Prostate gland (tissue), 2 donors: ENCODE data around the gene SLC16A11. TPM values are rescaled to one million over a fixed set of nuclear protein-coding genes. Genes with fewer than 3 reads are reported as not detected.
"Not testable (repeated sequence)": the region's sequence is repeated elsewhere in the genome, so short reads cannot be mapped to it uniquely, and the experiment has no call there.

ENCODE experiments used
- DNase-seq: peaks from one replicate; pipeline ENCODE4 v3.0.0-alpha.2; 2019; ENCODE audit warnings: low spot score
- H3K27ac ChIP-seq, 2 donors: fragments of 200-600 bp; sonication (generic); 2 replicates each; pipeline ENCODE4 v1.5.1; 2017 to 2019
- H3K27me3 ChIP-seq: fragments of 200-600 bp; sonication (generic); replicated peaks from 2 replicates; pipeline ENCODE4 v1.5.1; 2019; ENCODE audit not compliant: insufficient read depth
- H3K36me3 ChIP-seq, 2 donors: fragments of 200-600 bp; sonication (generic); 1 replicate in 1 of 2; 2 replicates in 1 of 2; pipeline versions ENCODE4 v1.5.1 to v1.8.1; 2017 to 2019
- H3K4me1 ChIP-seq: fragments of 200-600 bp; sonication (generic); replicated peaks from 2 replicates; pipeline ENCODE4 v1.5.1; 2019
- H3K4me3 ChIP-seq, 2 donors: fragments of 200-600 bp; sonication (generic); 2 replicates each; pipeline ENCODE4 v1.5.1; 2017 to 2019
- H3K9me3 ChIP-seq: fragments of 200-600 bp; sonication (generic); 2 replicates; pipeline ENCODE4 v1.5.1; 2017
- CTCF ChIP-seq, 4 experiments: fragments of 200-600 bp in 2 of 4; fragments of 450-650 bp in 2 of 4; sonication (generic) in 2 of 4; IDR thresholded peaks; 1 replicate in 3 of 4; 2 replicates in 1 of 4; pipeline ENCODE4 v1.5.1; 2016 to 2019; ENCODE audit warnings: antibody characterized with exemption in 4 of 4, mild to moderate bottlenecking in 2 of 4, moderate library complexity in 2 of 4
- POLR2A ChIP-seq: fragments of 450-650 bp; IDR thresholded peaks from one replicate; pipeline ENCODE4 v1.6.1; 2016; ENCODE audit warnings: antibody characterized with exemption, mild to moderate bottlenecking
- POLR2AphosphoS5 ChIP-seq: sonication (generic); formaldehyde crosslinking; IDR thresholded peaks from one replicate; pipeline ENCODE4 v1.6.1; 2017; ENCODE audit warnings: antibody characterized with exemption
- WGBS: methylation state at CpG from one replicate; pipeline ENCODE4 v1.1.5; 2018; 5-methylcytosine and 5-hydroxymethylcytosine counted together
- intact Hi-C: fragments of 100-400 bp; cut with DNase I; formaldehyde crosslinking; loops from one replicate; pipeline ENCODE4 v1.14.2; 2022
- total RNA-seq, 2 donors: library from RNA; depleted of rRNA; stranded (reverse); fragments of >200 nt; gene quantifications; one replicate each; pipeline ENCODE4 v1.1.0, GENCODE V29; 2016

The SLC16A11 gene
- total RNA-seq, 2 donors from 2014 or later = 1.8 to 2.3 TPM

- WGBS = 84% methylated on average over 6 of the region's 6 CpGs
- no peak overlapping the region for H3K27ac ChIP-seq
- peaks cover 8% of the 10 kb centered on the region for H3K4me1 ChIP-seq
- no peak overlapping the region for H3K4me3 ChIP-seq
- TF ChIP-seq POLR2AphosphoS5 (no peak), CTCF (IDR thresholded peaks at IDR 0.05) (no peak), POLR2A (no peak)
- no peaks in the 10 kb centered on the region for H3K36me3 ChIP-seq
- no peaks in the 10 kb centered on the region for H3K27me3 ChIP-seq
- intact Hi-C loops = loop anchor here (5.0 to 10.0 kb wide), 2 partner anchors 128 to 236 kb away; partner anchors contain the start of genes ASGR1 and SLC2A4
- no peak for DNase-seq
- no peaks in the 10 kb centered on the region for H3K9me3 ChIP-seq
These were observed 5.1 kb upstream of the SLC16A11 start for GRCh38 chr17:7048968-7049367.

GRCh38 chr17:7047566-7047965 lies 3.7 kb upstream of the SLC16A11 start:
- peaks cover 20% of the 10 kb centered on the region for H3K4me1 ChIP-seq
- no peak for DNase-seq
- H3K27ac ChIP-seq = peak overlapping the region; percentile 89
- whole genome bisulfite sequencing = 79% methylated on average over 6 of the region's 6 CpGs
- H3K9me3 ChIP-seq = no peaks in the 10 kb centered on the region
- H3K27me3 ChIP-seq = no peaks in the 10 kb centered on the region
- H3K36me3 ChIP-seq = no peaks in the 10 kb centered on the region
- peak overlapping the region; percentile 11 to 33 for H3K4me3 ChIP-seq
- no peak for TF ChIP-seq CTCF (IDR thresholded peaks at IDR 0.05)
- TF ChIP-seq POLR2A = no peak
- no peak for TF ChIP-seq POLR2AphosphoS5
- intact Hi-C loops = loop anchor here (5.0 to 10.0 kb wide), 2 partner anchors 130 to 237 kb away; partner anchors contain the start of genes ASGR1 and SLC2A4

- not testable (repeated sequence) for H3K27me3 ChIP-seq, H3K36me3 ChIP-seq, H3K9me3 ChIP-seq
- peak overlapping the region; percentile 11 to 33 for H3K4me3 ChIP-seq
- intact Hi-C loops = loop anchor here (5.0 to 10.0 kb wide), 2 partner anchors 130 to 238 kb away; partner anchors contain the start of genes ASGR1 and SLC2A4
- H3K27ac ChIP-seq = peak overlapping the region; percentile 89
- peak; percentile 56 for TF ChIP-seq POLR2AphosphoS5
- H3K4me1 ChIP-seq = peaks cover 24% of the 10 kb centered on the region
- 8% methylated on average over 26 of the region's 26 CpGs for WGBS
- DNase-seq = peak; percentile 77
These were observed 3.0 kb upstream of the SLC16A11 start for GRCh38 chr17:7046725-7047397.

DNA sequence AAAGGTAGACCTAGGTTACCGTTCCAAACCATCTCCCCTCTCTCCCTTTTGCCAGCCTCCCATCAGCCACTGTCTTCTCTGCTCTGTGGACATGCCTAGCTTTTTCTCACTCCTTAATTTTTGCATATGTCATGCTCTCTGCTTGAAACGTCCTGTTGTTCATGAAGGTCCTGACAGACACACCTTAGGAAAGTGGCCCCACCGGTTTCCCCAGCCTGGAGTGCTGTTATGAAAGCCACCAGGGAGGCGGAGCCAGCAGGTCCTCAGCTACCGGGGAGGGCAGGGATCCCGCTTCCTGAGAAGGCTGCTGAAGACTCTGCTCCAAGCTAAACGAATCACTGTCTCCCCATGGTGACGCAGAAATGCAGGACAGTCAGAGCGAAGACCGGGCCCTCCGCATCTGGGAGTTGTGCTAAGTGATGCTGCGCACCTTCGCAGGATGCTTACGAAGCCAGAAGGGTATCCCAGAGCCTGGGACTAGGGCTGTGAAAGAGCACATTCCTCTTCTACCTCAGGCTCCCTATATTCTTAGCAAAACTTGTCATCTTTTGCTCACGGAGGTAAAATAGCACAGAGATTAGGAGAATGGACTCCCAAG lies 2.3 kb upstream of the SLC16A11 start:
- WGBS = 18% methylated on average over 15 of the region's 15 CpGs

More for the DNA sequence above, 2.3 kb upstream of the SLC16A11 start:
- Histone ChIP-seq H3K4me3 (peak overlapping the region; percentile 11 to 33), H3K27me3 (no peaks in the 10 kb centered on the region), H3K27ac (peak overlapping the region; percentile 89), H3K36me3 (no peaks in the 10 kb centered on the region), H3K9me3 (no peaks in the 10 kb centered on the region), H3K4me1 (peaks cover 25% of the 10 kb centered on the region)
- peak; percentile 92 for DNase-seq
- intact Hi-C loops = loop anchor here (5.0 to 10.0 kb wide), 2 partner anchors 131 to 239 kb away; partner anchors contain the start of genes ASGR1 and SLC2A4
- TF ChIP-seq POLR2A (no peak), POLR2AphosphoS5 (peak; percentile 75), CTCF (IDR thresholded peaks at IDR 0.05) (peak in 1 of 4 experiments; percentile 14)
